ENCODE data around the gene TMTC4. TPM values are rescaled to one million over a fixed set of nuclear protein-coding genes. Genes with fewer than 3 reads are reported as not detected.

TMTC4 gene
- total RNA-seq, 1 donor from 2014 or later = 59.4 TPM

GRCh38 chr13:100658363-100658762 is 16.2 kb downstream of the TMTC4 start:
- no peak for DNase-seq (ENCODE audit: low spot score)
- Mint-ChIP-seq H3K9me3 (no peaks in the 10 kb centered on the region), H3K27me3 (ENCODE audit: insufficient read depth, low read depth) (peaks cover 6% of the 10 kb centered on the region), H3K36me3 (peaks cover 47% of the 10 kb centered on the region), H3K4me3 (no peak overlapping the region), H3K4me1 (peaks cover 3% of the 10 kb centered on the region), H3K27ac (no peak overlapping the region)
- Histone ChIP-seq H3F3A (ENCODE audit: low read depth) (no peaks in the 10 kb centered on the region), H3K27ac (no peak overlapping the region), H4K20me1 (ENCODE audit: low read depth) (no peaks in the 10 kb centered on the region), H2AFZ (replicated peaks) (no peak overlapping the region), H3K9me3 (ENCODE audit: low read depth) (no peaks in the 10 kb centered on the region), H3K4me1 (no peaks in the 10 kb centered on the region), H3K4me3 (no peak overlapping the region), H3K9ac (no peak overlapping the region), H3K36me3 (peaks cover 10% of the 10 kb centered on the region), H3K79me2 (ENCODE audit: low read depth) (no peaks in the 10 kb centered on the region), H3K27me3 (no peaks in the 10 kb centered on the region), H3K4me2 (no peak overlapping the region)
- TF ChIP-seq EZH2phosphoT487 (IDR thresholded peaks at IDR 0.05) (no peak), EZH2 (IDR thresholded peaks at IDR 0.05) (no peak), CTCF (IDR thresholded peaks at IDR 0.05) (no peak)

- no peak for TF ChIP-seq CTCF (IDR thresholded peaks at IDR 0.05)
- no peak for TF ChIP-seq EZH2 (IDR thresholded peaks at IDR 0.05)
- no peak for TF ChIP-seq EZH2phosphoT487 (IDR thresholded peaks at IDR 0.05)
- Mint-ChIP-seq H3K27ac (no peak overlapping the region), H3K4me1 (peaks cover 6% of the 10 kb centered on the region), H3K9me3 (no peaks in the 10 kb centered on the region), H3K36me3 (peaks cover 48% of the 10 kb centered on the region), H3K27me3 (ENCODE audit: insufficient read depth, low read depth) (peaks cover 6% of the 10 kb centered on the region), H3K4me3 (no peak overlapping the region)
- no peak for DNase-seq (ENCODE audit: low spot score)
- H3K79me2 ChIP-seq (ENCODE audit: low read depth) = no peaks in the 10 kb centered on the region
- no peak overlapping the region for H3K4me2 ChIP-seq
- H3K27me3 ChIP-seq = no peaks in the 10 kb centered on the region
- H3K36me3 ChIP-seq = peaks cover 10% of the 10 kb centered on the region
- H3K4me3 ChIP-seq = no peak overlapping the region
- H3F3A ChIP-seq (ENCODE audit: low read depth) = no peaks in the 10 kb centered on the region
- H3K9me3 ChIP-seq (ENCODE audit: low read depth) = no peaks in the 10 kb centered on the region
- H3K9ac ChIP-seq = no peak overlapping the region
- no peaks in the 10 kb centered on the region for H3K4me1 ChIP-seq
- H2AFZ ChIP-seq (replicated peaks) = no peak overlapping the region
- no peak overlapping the region for H3K27ac ChIP-seq
- H4K20me1 ChIP-seq (ENCODE audit: low read depth) = no peaks in the 10 kb centered on the region
These were observed 16.7 kb downstream of the TMTC4 start for GRCh38 chr13:100657881-100658315.

- no peaks in the 10 kb centered on the region for H4K20me1 ChIP-seq (ENCODE audit: low read depth)
- H3K79me2 ChIP-seq (ENCODE audit: low read depth) = no peaks in the 10 kb centered on the region
- peaks cover 16% of the 10 kb centered on the region for H3K36me3 ChIP-seq
- Mint-ChIP-seq H3K9me3 (no peaks in the 10 kb centered on the region), H3K4me3 (no peak overlapping the region), H3K36me3 (peaks cover 36% of the 10 kb centered on the region), H3K4me1 (peaks cover 7% of the 10 kb centered on the region), H3K27me3 (ENCODE audit: insufficient read depth, low read depth) (peaks cover 2% of the 10 kb centered on the region), H3K27ac (no peak overlapping the region)
- no peak overlapping the region for H2AFZ ChIP-seq (replicated peaks)
- TF ChIP-seq CTCF (IDR thresholded peaks at IDR 0.05) = no peak
- TF ChIP-seq EZH2phosphoT487 (IDR thresholded peaks at IDR 0.05) = no peak
- TF ChIP-seq EZH2 (IDR thresholded peaks at IDR 0.05) = no peak
- H3F3A ChIP-seq (ENCODE audit: low read depth) = no peaks in the 10 kb centered on the region
- no peak overlapping the region for H3K9ac ChIP-seq
- H3K9me3 ChIP-seq (ENCODE audit: low read depth) = no peaks in the 10 kb centered on the region
- H3K27me3 ChIP-seq = no peaks in the 10 kb centered on the region
- no peaks in the 10 kb centered on the region for H3K4me1 ChIP-seq
- no peak overlapping the region for H3K4me3 ChIP-seq
- no peak overlapping the region for H3K4me2 ChIP-seq
- H3K27ac ChIP-seq = no peak overlapping the region
- no peak for DNase-seq (ENCODE audit: low spot score)
These were observed 22.1 kb downstream of the TMTC4 start for GRCh38 chr13:100652510-100652909.
